IMR-90 (cell line): ENCODE results near the gene TMEM170B. TPM values are rescaled to one million over a fixed set of nuclear protein-coding genes. Genes with fewer than 3 reads are reported as not detected.

Experiments
- ATAC-seq: fragments of 200-7000 bp; cut with Tn5 transposase; 2 replicates; pipeline ENCODE4 v1.9.1; 2020; ENCODE audit warnings: low read depth, mild to moderate bottlenecking, moderate library complexity
- BruUV-seq: library from RNA; stranded (reverse); fragments of 400-500 nt; replicated peaks from 2 replicates; lab custom pipeline; 2021; lab: Mats Ljungman, UMichigan
- CTCF ChIA-PET: fragments of 300-600 bp; formaldehyde crosslinking; extraction: SDS; loops from one replicate; lab custom pipeline; 2021; ENCODE audit warnings: antibody characterized with exemption; lab: Yijun Ruan, JAX
- POLR2A ChIA-PET: fragments of 300-600 bp; sonication (Branson Sonifier 250); formaldehyde crosslinking; loops from one replicate; lab custom pipeline; 2022; ENCODE audit warnings: antibody characterized with exemption; ENCODE audit not compliant: unreplicated experiment; lab: Charles Lee
- DNase-seq: peaks from one replicate; pipeline ENCODE4 v3.0.0; 2013
- H2AFZ ChIP-seq: replicated peaks from 2 replicates; pipeline ENCODE3; 2013; ENCODE audit warnings: low read length, mild to moderate bottlenecking; ENCODE audit not compliant: poor library complexity
- H2AK5ac ChIP-seq: 2 replicates; pipeline ENCODE4 v1.6.1; 2013; ENCODE audit warnings: low read depth, low read length, inconsistent platforms
- H2AK9ac ChIP-seq: replicated peaks from 2 replicates; pipeline ENCODE3; 2013; ENCODE audit warnings: mild to moderate bottlenecking, low read depth, low read length, moderate library complexity; ENCODE audit not compliant: poor library complexity
- H2BK120ac ChIP-seq: 2 replicates; pipeline ENCODE4 v1.6.1; 2013; ENCODE audit warnings: low read depth, low read length, inconsistent platforms
- H2BK15ac ChIP-seq: 3 replicates; pipeline ENCODE4 v1.6.1; 2013; ENCODE audit warnings: low read depth, low read length, inconsistent platforms
- H2BK20ac ChIP-seq: 2 replicates; pipeline ENCODE4 v1.6.1; 2013; ENCODE audit warnings: low read depth, mild to moderate bottlenecking, inconsistent platforms, low read length, moderate library complexity
- H2BK5ac ChIP-seq: 2 replicates; pipeline ENCODE4 v1.6.1; 2013; ENCODE audit warnings: mild to moderate bottlenecking, low read depth, low read length, inconsistent platforms; ENCODE audit not compliant: poor library complexity, severe bottlenecking
- H3K14ac ChIP-seq: replicated peaks from 2 replicates; pipeline ENCODE4 v1.6.1; 2013; ENCODE audit warnings: low read depth, low read length, inconsistent platforms
- H3K18ac ChIP-seq: 2 replicates; pipeline ENCODE4 v1.6.1; 2013; ENCODE audit warnings: low read depth, low read length, control low read depth
- H3K23ac ChIP-seq: 2 replicates; pipeline ENCODE4 v1.6.1; 2013; ENCODE audit warnings: low read depth, low read length, inconsistent platforms
- H3K27ac ChIP-seq: 2 replicates; pipeline ENCODE4 v1.5.1; 2013; ENCODE audit warnings: mild to moderate bottlenecking, control low read depth, low read length; ENCODE audit not compliant: insufficient read depth
- H3K27me3 ChIP-seq: 2 replicates; pipeline ENCODE4 v1.6.1; 2013; ENCODE audit warnings: low read length; ENCODE audit not compliant: control insufficient read depth, insufficient read depth
- H3K36me3 ChIP-seq: 2 replicates; pipeline ENCODE4 v1.6.1; 2013; ENCODE audit warnings: low read length, mixed read lengths; ENCODE audit not compliant: control insufficient read depth, insufficient read depth
- H3K4ac ChIP-seq: 2 replicates; pipeline ENCODE4 v1.6.1; 2013; ENCODE audit warnings: low read depth, low read length, inconsistent platforms
- H3K4me1 ChIP-seq: 2 replicates; pipeline ENCODE4 v1.6.1; 2013; ENCODE audit warnings: low read length, mixed read lengths; ENCODE audit not compliant: control insufficient read depth, insufficient read depth
- H3K4me2 ChIP-seq: 2 replicates; pipeline ENCODE4 v1.6.1; 2013; ENCODE audit warnings: low read depth, mild to moderate bottlenecking, control low read depth, low read length, moderate library complexity
- H3K4me3 ChIP-seq: 2 replicates; pipeline ENCODE4 v1.5.1; 2013; ENCODE audit warnings: low read depth, mild to moderate bottlenecking, control low read depth, low read length, moderate library complexity; ENCODE audit not compliant: insufficient read depth
- H3K56ac ChIP-seq: 2 replicates; pipeline ENCODE4 v1.6.1; 2013; ENCODE audit warnings: low read length, inconsistent platforms; ENCODE audit not compliant: insufficient read depth; ENCODE audit errors: extremely low read depth
- H3K79me1 ChIP-seq, 2 experiments: 2 replicates each; pipeline ENCODE4 v1.6.1; 2013; ENCODE audit warnings: low read length in 2 of 2, inconsistent platforms in 1 of 2, low read depth in 1 of 2
- H3K9ac ChIP-seq: 2 replicates; pipeline ENCODE4 v1.6.1; 2013; ENCODE audit warnings: low read depth, low read length, control low read depth
- H3K9me1 ChIP-seq: 2 replicates; pipeline ENCODE4 v1.6.1; 2013; ENCODE audit warnings: low read length, inconsistent platforms; ENCODE audit not compliant: insufficient read depth
- H3K9me3 ChIP-seq: 2 replicates; pipeline ENCODE4 v1.6.1; 2013; ENCODE audit warnings: low read length; ENCODE audit not compliant: control insufficient read depth, insufficient read depth
- H4K20me1 ChIP-seq: 2 replicates; pipeline ENCODE4 v1.6.1; 2013; ENCODE audit warnings: low read length, inconsistent platforms; ENCODE audit not compliant: insufficient read depth
- H4K5ac ChIP-seq: 2 replicates; pipeline ENCODE4 v1.6.1; 2013; ENCODE audit warnings: mild to moderate bottlenecking, low read depth, low read length, control low read depth
- H4K8ac ChIP-seq, 2 experiments: 2 replicates each; pipeline ENCODE4 v1.6.1; 2013; ENCODE audit warnings: low read depth in 2 of 2, low read length in 2 of 2, control low read depth in 1 of 2, inconsistent platforms in 1 of 2
- H4K91ac ChIP-seq: 2 replicates; pipeline ENCODE4 v1.6.1; 2013; ENCODE audit warnings: low read depth, low read length, inconsistent platforms; ENCODE audit not compliant: insufficient read depth
- BHLHE40 ChIP-seq: fragments of 150-350 bp; IDR thresholded peaks from 2 replicates; pipeline ENCODE4 v1.6.1; 2016; ENCODE audit warnings: mild to moderate bottlenecking, low read depth, low read length
- FOS ChIP-seq: fragments of 150-350 bp; IDR thresholded peaks from 2 replicates; pipeline ENCODE4 v1.6.1; 2016; ENCODE audit warnings: low read depth, low read length
- MAZ ChIP-seq: IDR thresholded peaks from 2 replicates; pipeline ENCODE4 v1.6.1; 2012; ENCODE audit warnings: low read depth, mild to moderate bottlenecking, low read length, improper control_type of control experiment, moderate library complexity, borderline replicate concordance
- RCOR1 ChIP-seq: IDR thresholded peaks from 2 replicates; pipeline ENCODE4 v1.6.1; 2012; ENCODE audit warnings: mild to moderate bottlenecking, low read length, improper control_type of control experiment; ENCODE audit not compliant: insufficient replicate concordance
- WGBS, 2 experiments: methylation state at CpG; one replicate each; pipeline versions ENCODE4 v1.1.5 to v1.1.7; 2013; ENCODE audit warnings: missing lambda C conversion rate in 2 of 2; ENCODE audit not compliant: insufficient read length in 1 of 2; ENCODE audit errors: extremely low coverage in 2 of 2; 5-methylcytosine and 5-hydroxymethylcytosine counted together
- dilution Hi-C: fragments of 300-500 bp; cut with HindIII; formaldehyde crosslinking; loops from one replicate; pipeline ENCODE4 v1.14.3; 2018; ENCODE audit warnings: low sequenced_read_pairs; ENCODE audit not compliant: unreplicated experiment
- in situ Hi-C: fragments of 300-500 bp; cut with MboI; formaldehyde crosslinking; loops from 3 replicates; pipeline ENCODE4 v1.14.3; 2019; ENCODE audit warnings: low sequenced_read_pairs, inconsistent platforms, mixed read lengths
- intact Hi-C: fragments of 100-400 bp; cut with micrococcal nuclease; formaldehyde crosslinking; loops from 2 replicates; pipeline ENCODE4 v1.10.0; 2022
- polyA plus RNA-seq, 3 experiments: library from polyadenylated mRNA; depleted of rRNA; stranded (reverse); fragments of >200 nt; gene quantifications; 2 replicates each; pipeline ENCODE4 v1.2.3, GENCODE V29; 2012; ENCODE audit warnings: low replicate concordance in 1 of 3
- total RNA-seq: library from RNA; depleted of rRNA; stranded (reverse); fragments of >200 nt; gene quantifications from 2 replicates; pipeline ENCODE4 v1.2.3, GENCODE V29; 2012

TMEM170B gene
- total and polyA plus RNA-seq, 2 of the 4 experiments (the other 2 are of a cell fraction) = 0.10 to 0.18 TPM

GRCh38 chr6:11535801-11536230, 1.7 kb upstream of the TMEM170B start:
- H3K36me3 ChIP-seq = no peaks in the 10 kb centered on the region
- no peak overlapping the region for H4K8ac ChIP-seq
- H3K4me1 ChIP-seq = no peaks in the 10 kb centered on the region
- no peak for TF ChIP-seq MAZ
- peak; percentile 96 for TF ChIP-seq RCOR1
- TF ChIP-seq BHLHE40 = peak; percentile 18; the same call in 1 of the 2 replicates
- TF ChIP-seq FOS = peak; percentile 40; the same call in 1 of the 2 replicates
- H3K14ac ChIP-seq = no peak overlapping the region
- dilution Hi-C loops (no loop called here), intact Hi-C loops (no loop called here), in situ Hi-C loops (no loop called here)
- no peak overlapping the region for H4K5ac ChIP-seq
- no peak overlapping the region for H3K4me2 ChIP-seq
- no peaks in the 10 kb centered on the region for H3K79me1 ChIP-seq
- H3K23ac ChIP-seq = no peak overlapping the region
- no peak overlapping the region for H3K4me3 ChIP-seq
- H4K91ac ChIP-seq = no peak overlapping the region
- H2AK9ac ChIP-seq = no peak overlapping the region
- ChIA-PET POLR2A (no interaction called here), CTCF (no interaction called here)
- peaks cover 26% of the 10 kb centered on the region for H3K27me3 ChIP-seq
- H4K20me1 ChIP-seq = no peaks in the 10 kb centered on the region
- no CpG with 5 or more reads among the region's 2 CpGs for WGBS, 2 experiments
- no peak overlapping the region for H2AK5ac ChIP-seq
- H2BK20ac ChIP-seq = no peak overlapping the region
- H2AFZ ChIP-seq = no peak overlapping the region
- no peak overlapping the region for H2BK5ac ChIP-seq
- H3K4ac ChIP-seq = no peak overlapping the region
- no peak overlapping the region for H3K27ac ChIP-seq
- H3K56ac ChIP-seq = no peak overlapping the region
- DNase-seq (peak; percentile 46), ATAC-seq (no peak)
- H3K9me1 ChIP-seq = no peaks in the 10 kb centered on the region
- no peak overlapping the region for H2BK120ac ChIP-seq
- no TSS peak for BruUV-seq
- no peaks in the 10 kb centered on the region for H3K9me3 ChIP-seq
- no peak overlapping the region for H3K18ac ChIP-seq
- H2BK15ac ChIP-seq = no peak overlapping the region
- no peak overlapping the region for H3K9ac ChIP-seq
